Mononuclear cell (primary cell): Measurements from ENCODE around the gene ARHGAP8. TPM values are rescaled to one million over a fixed set of nuclear protein-coding genes. Genes with fewer than 3 reads are reported as not detected.
"Not testable (repeated sequence)": the region's sequence is repeated elsewhere in the genome, so short reads cannot be mapped to it uniquely, and the experiment has no call there.

ENCODE experiments used
- H3K27me3 ChIP-seq: 2 replicates; pipeline ENCODE4 v1.6.0; 2011; ENCODE audit warnings: low read length, control low read depth; ENCODE audit not compliant: insufficient read depth
- H3K4me1 ChIP-seq: 2 replicates; pipeline ENCODE4 v1.5.1; 2011; ENCODE audit warnings: mild to moderate bottlenecking, low read length, control low read depth; ENCODE audit not compliant: insufficient read depth
- H3K4me3 ChIP-seq: 2 replicates; pipeline ENCODE4 v1.5.1; 2011; ENCODE audit warnings: mild to moderate bottlenecking, low read length, moderate library complexity
- H3K9me3 ChIP-seq: 2 replicates; pipeline ENCODE4 v1.5.1; 2011; ENCODE audit warnings: low read depth, mild to moderate bottlenecking, control low read depth, low read length
- total RNA-seq: library from RNA; depleted of rRNA; stranded (reverse); fragments of >200 nt; gene quantifications from one replicate; pipeline ENCODE4 v1.2.3, GENCODE V29; 2012

Gene ARHGAP8
- total RNA-seq, 1 donor, result 5.4 TPM

- no peaks in the 10 kb centered on the region for H3K9me3 ChIP-seq
- no peak overlapping the region for H3K4me3 ChIP-seq
- no peaks in the 10 kb centered on the region for H3K27me3 ChIP-seq
- no peaks in the 10 kb centered on the region for H3K4me1 ChIP-seq
These were observed 35.5 kb downstream of the ARHGAP8 start for GRCh38 chr22:44787832-44788231.

- Histone ChIP-seq H3K9me3 (no peaks in the 10 kb centered on the region), H3K4me1 (no peaks in the 10 kb centered on the region), H3K4me3 (no peak overlapping the region), H3K27me3 (no peaks in the 10 kb centered on the region)
These were observed 40.7 kb downstream of the ARHGAP8 start for GRCh38 chr22:44793106-44793505.

- H3K4me1 ChIP-seq, result no peaks in the 10 kb centered on the region
- H3K9me3 ChIP-seq, result no peaks in the 10 kb centered on the region
- no peak overlapping the region for H3K4me3 ChIP-seq
- no peaks in the 10 kb centered on the region for H3K27me3 ChIP-seq
These were observed 41.3 kb downstream of the ARHGAP8 start for GRCh38 chr22:44793506-44794172.

GRCh38 chr22:44795701-44796630, 43.6 kb downstream of the ARHGAP8 start:
- no peaks in the 10 kb centered on the region for H3K9me3 ChIP-seq
- no peaks in the 10 kb centered on the region for H3K4me1 ChIP-seq
- H3K4me3 ChIP-seq, result no peak overlapping the region
- H3K27me3 ChIP-seq, result no peaks in the 10 kb centered on the region

- Histone ChIP-seq H3K27me3 (no peaks in the 10 kb centered on the region), H3K4me3 (no peak overlapping the region), H3K9me3 (no peaks in the 10 kb centered on the region), H3K4me1 (no peaks in the 10 kb centered on the region)
These were observed 44.9 kb downstream of the ARHGAP8 start for GRCh38 chr22:44797181-44797725.

- Histone ChIP-seq H3K4me1 (no peaks in the 10 kb centered on the region), H3K4me3 (no peak overlapping the region), H3K27me3 (no peaks in the 10 kb centered on the region), H3K9me3 (no peaks in the 10 kb centered on the region)
These were observed 46.9 kb downstream of the ARHGAP8 start for GRCh38 chr22:44799077-44799945.

- H3K4me3 ChIP-seq, H3K27me3 ChIP-seq, H3K9me3 ChIP-seq, H3K4me1 ChIP-seq: not testable (repeated sequence)
These were observed 47.7 kb downstream of the ARHGAP8 start for GRCh38 chr22:44799946-44800634.

- H3K9me3 ChIP-seq, result no peaks in the 10 kb centered on the region
- H3K27me3 ChIP-seq, result no peaks in the 10 kb centered on the region
- H3K4me3 ChIP-seq, result no peak overlapping the region
- no peaks in the 10 kb centered on the region for H3K4me1 ChIP-seq
These were observed 49.1 kb downstream of the ARHGAP8 start for GRCh38 chr22:44801476-44801875.

GRCh38 chr22:44802071-44802700, 49.8 kb downstream of the ARHGAP8 start:
- no peaks in the 10 kb centered on the region for H3K27me3 ChIP-seq
- H3K4me1 ChIP-seq, result no peaks in the 10 kb centered on the region
- no peak overlapping the region for H3K4me3 ChIP-seq
- no peaks in the 10 kb centered on the region for H3K9me3 ChIP-seq

GRCh38 chr22:44802956-44803355, 50.6 kb downstream of the ARHGAP8 start:
- no peak overlapping the region for H3K4me3 ChIP-seq
- H3K4me1 ChIP-seq, result no peaks in the 10 kb centered on the region
- no peaks in the 10 kb centered on the region for H3K27me3 ChIP-seq
- H3K9me3 ChIP-seq, result no peaks in the 10 kb centered on the region

GRCh38 chr22:44804327-44804726, 52.0 kb downstream of the ARHGAP8 start:
- H3K4me3 ChIP-seq, result no peak overlapping the region
- H3K4me1 ChIP-seq, result no peaks in the 10 kb centered on the region
- no peaks in the 10 kb centered on the region for H3K9me3 ChIP-seq
- H3K27me3 ChIP-seq, result no peaks in the 10 kb centered on the region

- H3K4me3 ChIP-seq, result no peak overlapping the region
- H3K4me1 ChIP-seq, result no peaks in the 10 kb centered on the region
- no peaks in the 10 kb centered on the region for H3K9me3 ChIP-seq
- H3K27me3 ChIP-seq, result no peaks in the 10 kb centered on the region
These were observed 53.3 kb downstream of the ARHGAP8 start for GRCh38 chr22:44805711-44806110.

- Histone ChIP-seq H3K9me3 (no peaks in the 10 kb centered on the region), H3K4me3 (no peak overlapping the region), H3K27me3 (no peaks in the 10 kb centered on the region), H3K4me1 (no peaks in the 10 kb centered on the region)
These were observed 54.9 kb downstream of the ARHGAP8 start for GRCh38 chr22:44807232-44807631.
